HepG2 (cell line): ENCODE results near the gene SNRNP200. TPM values are rescaled to one million over a fixed set of nuclear protein-coding genes. Genes with fewer than 3 reads are reported as not detected.

Source experiments
- ATAC-seq: fragments of 200-7000 bp; cut with Tn5 transposase; 3 replicates; pipeline ENCODE4 v1.9.1; 2020; ENCODE audit warnings: mild to moderate bottlenecking, moderate library complexity
- BruUV-seq: library from RNA; stranded (reverse); fragments of 400-500 nt; replicated peaks from 2 replicates; lab custom pipeline; 2021; lab: Mats Ljungman, UMichigan
- CTCF ChIA-PET: fragments of 300-600 bp; formaldehyde crosslinking; extraction: SDS; loops from one replicate; lab custom pipeline; 2021; ENCODE audit warnings: low total read pairs, inconsistent platforms, low intra/inter-chr PET ratio; lab: Yijun Ruan, JAX
- POLR2A ChIA-PET: fragments of 350-600 bp; sonication (Branson Sonifier 250); formaldehyde crosslinking; loops from one replicate; lab custom pipeline; 2020; ENCODE audit warnings: antibody characterized with exemption, inconsistent platforms; lab: Yijun Ruan, JAX
- DNase-seq: peaks from one replicate; pipeline ENCODE4 v3.0.0-alpha.2; 2015; ENCODE audit warnings: low spot score
- FAIRE-seq: peaks from 3 replicates; lab custom pipeline; 2011; peaks lifted over from hg19 to GRCh38; lab: Jason Lieb, UNC
- H2AFZ ChIP-seq: one replicate; pipeline ENCODE4 v1.6.1; 2011; ENCODE audit warnings: low read length, inconsistent platforms
- H3K27ac ChIP-seq: fragments of 300-600 bp; 3 replicates; pipeline ENCODE4 v1.8.0; 2011; ENCODE audit warnings: mixed run types, mild to moderate bottlenecking, mixed read lengths, low read length, inconsistent platforms; ENCODE audit not compliant: insufficient read depth; ENCODE audit errors: extremely low read length
- H3K27me3 ChIP-seq, 2 experiments: fragments of 200-600 bp in 1 of 2; 2 replicates in 1 of 2; 3 replicates in 1 of 2; pipeline versions ENCODE4 v1.6.0 to v1.8.0; 2011; ENCODE audit warnings: low read length in 2 of 2, mild to moderate bottlenecking in 2 of 2, moderate library complexity in 2 of 2, inconsistent platforms in 1 of 2; ENCODE audit not compliant: insufficient read depth in 2 of 2, control insufficient read depth in 1 of 2
- H3K36me3 ChIP-seq, 2 experiments: fragments of 200-600 bp in 1 of 2; replicated peaks in 1 of 2; 2 replicates in 1 of 2; 3 replicates in 1 of 2; pipeline versions ENCODE4 v1.5.1 to v1.8.0; 2011; ENCODE audit warnings: low read length in 2 of 2, inconsistent platforms in 1 of 2; ENCODE audit not compliant: insufficient read depth in 2 of 2, control insufficient read depth in 1 of 2
- H3K4me1 ChIP-seq: 2 replicates; pipeline ENCODE4 v1.5.1; 2012; ENCODE audit warnings: low read length, inconsistent platforms; ENCODE audit not compliant: insufficient read depth
- H3K4me2 ChIP-seq: 2 replicates; pipeline ENCODE4 v1.6.0; 2011; ENCODE audit warnings: low read depth, low read length, inconsistent platforms
- H3K4me3 ChIP-seq, 3 experiments: fragments of 200-600 bp in 1 of 3; sonication (generic), shearing (Covaris generic) in 1 of 3; replicated peaks in 1 of 3; 2 replicates each; pipeline ENCODE4 v1.5.1; 2011 to 2016; ENCODE audit warnings: low read length in 3 of 3, inconsistent platforms in 2 of 3, low read depth in 2 of 3, mild to moderate bottlenecking in 2 of 3, control low read depth in 1 of 3, mixed read lengths in 1 of 3; ENCODE audit not compliant: insufficient read depth in 1 of 3
- H3K79me2 ChIP-seq: one replicate; pipeline ENCODE4 v1.6.1; 2011; ENCODE audit warnings: low read length, inconsistent platforms; ENCODE audit not compliant: insufficient read depth
- H3K9ac ChIP-seq: 2 replicates; pipeline ENCODE4 v1.6.0; 2011; ENCODE audit warnings: mild to moderate bottlenecking, low read depth, low read length, inconsistent platforms; ENCODE audit not compliant: insufficient read depth
- H3K9me3 ChIP-seq: 2 replicates; pipeline ENCODE4 v1.5.1; 2012; ENCODE audit warnings: mild to moderate bottlenecking, low read length
- H4K20me1 ChIP-seq: 2 replicates; pipeline ENCODE4 v1.6.0; 2011; ENCODE audit warnings: inconsistent platforms, mild to moderate bottlenecking, low read length, moderate library complexity; ENCODE audit not compliant: insufficient read depth
- BRD4 ChIP-seq: sonication (generic); formaldehyde crosslinking; IDR thresholded peaks from 2 replicates; pipeline ENCODE4 v1.4.0; 2020; ENCODE audit warnings: missing genetic modification reagents
- CERS6 ChIP-seq: sonication (generic); formaldehyde crosslinking; IDR thresholded peaks from 2 replicates; pipeline ENCODE4 v1.5.0; 2020; ENCODE audit warnings: missing genetic modification reagents
- FOXO1 ChIP-seq: sonication (generic); formaldehyde crosslinking; IDR thresholded peaks from 2 replicates; pipeline ENCODE4 v1.4.0; 2020; ENCODE audit warnings: missing genetic modification reagents
- GABPA ChIP-seq, 2 experiments: IDR thresholded peaks; 2 replicates each; pipeline ENCODE4 v1.6.1; 2011 to 2016; ENCODE audit warnings: low read depth in 2 of 2, low read length in 1 of 2, missing biosample characterization in 1 of 2, missing genetic modification characterization in 1 of 2
- GZF1 ChIP-seq: sonication (generic); formaldehyde crosslinking; IDR thresholded peaks from 2 replicates; pipeline ENCODE4 v1.5.1; 2020; ENCODE audit warnings: mild to moderate bottlenecking, missing genetic modification reagents
- KAT7 ChIP-seq: IDR thresholded peaks from 2 replicates; pipeline ENCODE4 v1.6.1; 2018; ENCODE audit warnings: borderline replicate concordance, missing compliant biosample characterization
- PCBP1 ChIP-seq: fragments of 200-400 bp; formaldehyde crosslinking; IDR thresholded peaks from 2 replicates; pipeline ENCODE4 v1.6.1; 2017; ENCODE audit warnings: mild to moderate bottlenecking, low read depth, low read length, borderline replicate concordance
- POLR2A ChIP-seq, 2 experiments: IDR thresholded peaks; 2 replicates each; pipeline ENCODE4 v1.6.1; 2011; ENCODE audit warnings: low read depth in 2 of 2, low read length in 2 of 2, mild to moderate bottlenecking in 1 of 2, moderate library complexity in 1 of 2; ENCODE audit not compliant: insufficient read depth in 1 of 2
- RFXAP ChIP-seq: sonication (generic); formaldehyde crosslinking; IDR thresholded peaks from 2 replicates; pipeline ENCODE4 v1.4.0; 2020; ENCODE audit warnings: missing genetic modification reagents, borderline replicate concordance
- ZBTB4 ChIP-seq: sonication (generic); formaldehyde crosslinking; IDR thresholded peaks from 2 replicates; pipeline ENCODE4 v1.4.0; 2020; ENCODE audit warnings: missing genetic modification reagents, mild to moderate bottlenecking, borderline replicate concordance
- ZFP36L2 ChIP-seq: sonication (generic); formaldehyde crosslinking; IDR thresholded peaks from 2 replicates; pipeline ENCODE4 v1.4.0; 2020; ENCODE audit warnings: missing genetic modification reagents
- ZFP82 ChIP-seq: sonication (generic); formaldehyde crosslinking; IDR thresholded peaks from 2 replicates; pipeline ENCODE4 v1.5.1; 2020; ENCODE audit warnings: mild to moderate bottlenecking, missing genetic modification reagents, borderline replicate concordance
- ZKSCAN8 ChIP-seq: IDR thresholded peaks from 2 replicates; pipeline ENCODE4 v1.6.1; 2016; ENCODE audit warnings: borderline replicate concordance, missing genetic modification reagents, missing compliant biosample characterization
- ZNF331 ChIP-seq: sonication (generic); formaldehyde crosslinking; IDR thresholded peaks from 2 replicates; pipeline ENCODE4 v1.4.0; 2020; ENCODE audit warnings: missing genetic modification reagents
- ZNF816 ChIP-seq: sonication (generic); formaldehyde crosslinking; IDR thresholded peaks from 2 replicates; pipeline ENCODE4 v1.8.0; 2022; ENCODE audit warnings: missing genetic modification reagents, mild to moderate bottlenecking, borderline replicate concordance
- ZNF839 ChIP-seq: sonication (generic); formaldehyde crosslinking; IDR thresholded peaks from 2 replicates; pipeline ENCODE4 v1.4.0; 2020; ENCODE audit warnings: missing genetic modification reagents, mild to moderate bottlenecking, borderline replicate concordance
- ZNF883 ChIP-seq: sonication (generic); formaldehyde crosslinking; IDR thresholded peaks from 2 replicates; pipeline ENCODE4 v1.5.1; 2020; ENCODE audit warnings: mild to moderate bottlenecking, missing genetic modification reagents; ENCODE audit errors: not compliant biosample characterization
- WGBS: methylation state at CpG from one replicate; pipeline ENCODE4 v1.1.6; 2017; ENCODE audit warnings: low lambda C conversion rate; 5-methylcytosine and 5-hydroxymethylcytosine counted together
- in situ Hi-C: cut with HindIII; loops from 2 replicates; pipeline ENCODE4 v1.10.0; 2017; ENCODE audit warnings: low pct_unique_long_range_greater_than_20kb; ENCODE audit not compliant: extremely low pct_ligation_motif_present
- intact Hi-C: fragments of 100-400 bp; cut with micrococcal nuclease; formaldehyde crosslinking; loops from one replicate; pipeline ENCODE4 v1.10.0; 2022; ENCODE audit not compliant: unreplicated experiment
- polyA plus RNA-seq, 8 experiments: library from polyadenylated mRNA; depleted of rRNA in 3 of 8; stranded (reverse) in 7 of 8; unstranded in 1 of 8; fragments of >200 nt; fragmentation: Illumina TruSeq in 4 of 8; extraction: Trizol in 4 of 8; gene quantifications; 2 replicates each; pipeline versions ENCODE4 v1.2.1 to v1.2.3, GENCODE V29; 2011 to 2016; ENCODE audit warnings: low read depth in 4 of 8, missing spikeins in 1 of 8, mixed read lengths in 1 of 8; ENCODE audit not compliant: insufficient read depth in 1 of 8
- total RNA-seq, 5 experiments: library from RNA; depleted of rRNA; stranded (reverse); fragments of >200 nt; fragmentation: Illumina TruSeq; extraction: Trizol; gene quantifications; 2 replicates each; pipeline ENCODE4 v1.2.3, GENCODE V29; 2016; ENCODE audit warnings: low read depth in 1 of 5

Gene SNRNP200
- total and polyA plus RNA-seq, 2 of the 13 experiments (the other 11 are each of a cell fraction or from before 2014, with no cell fraction given), result 99.0 to 232 TPM

- peak; percentile 46; the same call in 1 of the 2 replicates for TF ChIP-seq ZBTB4 (CRISPR knock-in tag)
- TF ChIP-seq BRD4 (CRISPR knock-in tag), result peak; percentile 1; the same call in 1 of the 2 replicates
- no peak for TF ChIP-seq GABPA (IDR thresholded peaks at IDR 0.05; ENCODE audit: low read depth, low read length)
- no peak for TF ChIP-seq GABPA (CRISPR knock-in tag; IDR thresholded peaks at IDR 0.05; ENCODE audit: low read depth)
These were observed 20.5 kb upstream of the SNRNP200 start (continued) for GRCh38 chr2:96325884-96326255.

GRCh38 chr2:96325041-96325883 is 19.9 kb upstream of the SNRNP200 start, which contains the start of gene ITPRIPL1:
ITPRIPL1 (plus strand) TSS chr2:96325317; CDS start chr2:96325840, 523 bp downstream.
- BruUV-seq, result no TSS peak
- 2% methylated on average over 45 of the region's 58 CpGs for WGBS
- Histone ChIP-seq H4K20me1 (no peaks in the 10 kb centered on the region), H2AFZ (peak within 1 kb of the TSS; percentile 89), H3K27me3 (peaks cover 7 to 29% of the 10 kb centered on the region in 2 experiments; a peak in 4 of 5 replicates), H3K36me3 (peaks cover 5 to 15% of the 10 kb centered on the region in 2 experiments; a peak in 4 of 5 replicates), H3K79me2 (no peaks in the 10 kb centered on the region), H3K4me2 (peak within 1 kb of the TSS; percentile 86), H3K4me1 (peaks cover 52% of the 10 kb centered on the region), H3K4me3 (peak within 1 kb of the TSS; percentile 73 to 77 (median 76)), H3K9ac (peak within 1 kb of the TSS; percentile 59), H3K27ac (no peak within 1 kb of the TSS), H3K9me3 (no peaks in the 10 kb centered on the region)
- DNase-seq, result peak; percentile 26
- FAIRE-seq, result no peak
- POLR2A ChIA-PET, result interaction anchor here (0.8 to 3.6 kb wide), 6 partner anchors 8 to 64 kb away, joined by 3 to 43 read pairs (median 6); partner anchors contain the start of genes NCAPH and SNRNP200
- intact Hi-C loops (loop anchor here (1.0 to 10.0 kb wide), 2 partner anchors 20 to 120 kb away; partner anchors contain the start of genes SNRNP200 and STARD7), in situ Hi-C loops (no loop called here)
- CTCF ChIA-PET, result no interaction called here
- ATAC-seq, result peak; percentile 78
- no peak for TF ChIP-seq GZF1 (CRISPR knock-in tag)
- TF ChIP-seq ZKSCAN8 (CRISPR knock-in tag), result no peak
- TF ChIP-seq ZNF816 (CRISPR knock-in tag), result peak; percentile 58; the same call in 1 of the 2 replicates
- TF ChIP-seq ZNF839, result peak; percentile 64
- no peak for TF ChIP-seq ZNF331 (CRISPR knock-in tag)
- peak; percentile 33 to 79; a peak in 3 of 4 replicates for TF ChIP-seq POLR2A (IDR thresholded peaks at IDR 0.05; ENCODE audit: insufficient read depth in 1 of 2, low read depth in 2 of 2, low read length in 2 of 2)
- TF ChIP-seq ZNF883 (CRISPR knock-in tag), result peak; percentile 72
- TF ChIP-seq KAT7 (CRISPR knock-in tag), result 0 out of 2 replicates have a peak, but pooled peaks have one; percentile 26
- peak; percentile 36; the same call in 1 of the 2 replicates for TF ChIP-seq RFXAP (CRISPR knock-in tag)
- no peak for TF ChIP-seq PCBP1
- peak; percentile 37; the same call in 1 of the 2 replicates for TF ChIP-seq FOXO1 (CRISPR knock-in tag)
- TF ChIP-seq ZFP82 (CRISPR knock-in tag), result peak; percentile 32; the same call in 1 of the 2 replicates
- TF ChIP-seq CERS6 (CRISPR knock-in tag), result no peak
- no peak for TF ChIP-seq ZFP36L2 (CRISPR knock-in tag)
